GM12891 (cell line): ENCODE measurements around the gene SEPTIN3.

ENCODE experiments used
- POLR2A ChIP-seq: IDR thresholded peaks from 2 replicates; pipeline ENCODE4 v1.6.1; 2011; ENCODE audit warnings: low read depth, low read length, control low read depth
- POLR2AphosphoS5 ChIP-seq: IDR thresholded peaks from 2 replicates; pipeline ENCODE4 v1.6.1; 2011; ENCODE audit warnings: low read depth, low read length, control low read depth
- POU2F2 ChIP-seq: IDR thresholded peaks from 2 replicates; pipeline ENCODE4 v1.6.1; 2011; ENCODE audit warnings: low read depth, mild to moderate bottlenecking, control low read depth, low read length, moderate library complexity
- SPI1 ChIP-seq: IDR thresholded peaks from 2 replicates; pipeline ENCODE4 v1.6.1; 2011; ENCODE audit warnings: low read depth, low read length, control low read depth
- TAF1 ChIP-seq: IDR thresholded peaks from 2 replicates; pipeline ENCODE4 v1.6.1; 2011; ENCODE audit warnings: low read depth, low read length, control low read depth

- peak; percentile 86; the same call in 1 of the 2 replicates for TF ChIP-seq POLR2AphosphoS5
- TF ChIP-seq TAF1: peak; percentile 48; the same call in 1 of the 2 replicates
- TF ChIP-seq SPI1: peak; percentile 62
- TF ChIP-seq POLR2A: peak; percentile 91
- peak; percentile 19; the same call in 1 of the 2 replicates for TF ChIP-seq POU2F2
Observed at GRCh38 chr22:41939981-41940831, 29.0 kb upstream of the SEPTIN3 start.
